GM12878 (cell line): ENCODE measurements around the gene TMC2. TPM values are rescaled to one million over a fixed set of nuclear protein-coding genes. Genes with fewer than 3 reads are reported as not detected.
A peak's percentile ranks its signal among the peaks of the same experiment; 100 is the strongest.

Experiments
- ATAC-seq: fragments of 200-7000 bp; cut with Tn5 transposase; 3 replicates; pipeline ENCODE4 v1.9.1; 2020; ENCODE audit warnings: mild to moderate bottlenecking, moderate library complexity
- BruUV-seq: library from RNA; stranded (reverse); fragments of 400-500 nt; replicated peaks from 2 replicates; lab custom pipeline; 2021; lab: Mats Ljungman, UMichigan
- CTCF ChIA-PET: fragments of 300-600 bp; sonication (Branson Sonifier 250); formaldehyde crosslinking; extraction: SDS; loops from one replicate; lab custom pipeline; 2021; ENCODE audit warnings: inconsistent platforms; lab: Yijun Ruan, JAX
- POLR2A ChIA-PET: fragments of 350-600 bp; formaldehyde crosslinking; extraction: SDS; loops from one replicate; lab custom pipeline; 2021; ENCODE audit warnings: inconsistent platforms; lab: Charles Lee
- RAD21 ChIA-PET: fragments of 300-600 bp; sonication (Branson Sonifier 250); formaldehyde crosslinking; loops from one replicate; lab custom pipeline; 2023; ENCODE audit warnings: antibody characterized with exemption; ENCODE audit not compliant: unreplicated experiment; lab: Charles Lee
- SMC1A ChIA-PET: fragments of 300-600 bp; sonication (Branson Sonifier 250); formaldehyde crosslinking; loops from one replicate; lab custom pipeline; 2023; ENCODE audit not compliant: unreplicated experiment, uncharacterized antibody; lab: Charles Lee
- DNase-seq: peaks from one replicate; pipeline ENCODE4 v3.0.0-alpha.2; 2011; ENCODE audit warnings: low read depth, low spot score
- FAIRE-seq: peaks from 3 replicates; lab custom pipeline; 2011; peaks lifted over from hg19 to GRCh38; lab: Jason Lieb, UNC
- H2AFZ ChIP-seq: 2 replicates; pipeline ENCODE4 v1.6.0; 2011; ENCODE audit warnings: low read depth, low read length, control low read depth; ENCODE audit not compliant: control insufficient read depth
- H3K27ac ChIP-seq: 2 replicates; pipeline ENCODE4 v1.5.1; 2011; ENCODE audit warnings: control low read depth; ENCODE audit not compliant: control insufficient read depth, insufficient read depth
- H3K27me3 ChIP-seq, 2 experiments: replicated peaks in 1 of 2; 2 replicates each; pipeline versions ENCODE4 v1.6.0 to v1.6.1; 2011; ENCODE audit warnings: low read length in 1 of 2; ENCODE audit not compliant: control insufficient read depth in 2 of 2, insufficient read depth in 2 of 2
- H3K36me3 ChIP-seq, 2 experiments: 2 replicates each; pipeline ENCODE4 v1.5.1; 2011; ENCODE audit warnings: low read length in 1 of 2; ENCODE audit not compliant: control insufficient read depth in 2 of 2, insufficient read depth in 2 of 2
- H3K4me1 ChIP-seq: 2 replicates; pipeline ENCODE4 v1.6.1; 2011; ENCODE audit warnings: mild to moderate bottlenecking, low read length, moderate library complexity, mixed read lengths; ENCODE audit not compliant: control insufficient read depth, insufficient read depth
- H3K4me2 ChIP-seq: 2 replicates; pipeline ENCODE4 v1.6.0; 2011; ENCODE audit warnings: control low read depth; ENCODE audit not compliant: control insufficient read depth, insufficient read depth
- H3K4me3 ChIP-seq: fragments of 200-600 bp; sonication (generic); 2 replicates; pipeline ENCODE4 v1.5.1; 2016
- H3K79me2 ChIP-seq: 2 replicates; pipeline ENCODE4 v1.6.0; 2011; ENCODE audit warnings: low read length; ENCODE audit not compliant: control insufficient read depth, insufficient read depth
- H3K9ac ChIP-seq: 2 replicates; pipeline ENCODE4 v1.8.0; 2011; ENCODE audit warnings: low read length, control low read depth, mixed read lengths; ENCODE audit not compliant: control insufficient read depth, insufficient read depth
- H3K9me3 ChIP-seq: replicated peaks from 3 replicates; pipeline ENCODE4 v1.5.1; 2011; ENCODE audit warnings: mild to moderate bottlenecking, low read length; ENCODE audit not compliant: control insufficient read depth, insufficient read depth
- H4K20me1 ChIP-seq: 2 replicates; pipeline ENCODE4 v1.6.0; 2011; ENCODE audit not compliant: control insufficient read depth, insufficient read depth
- ASH2L ChIP-seq: fragments of 300-600, 200-600 bp; sonication (generic); IDR thresholded peaks from 2 replicates; pipeline ENCODE4 v1.6.1; 2017; ENCODE audit warnings: low read depth, mild to moderate bottlenecking, borderline replicate concordance
- CBX5 ChIP-seq: sonication (generic); IDR thresholded peaks from 2 replicates; pipeline ENCODE4 v1.6.1; 2016; ENCODE audit warnings: low read depth, moderate library complexity, mild to moderate bottlenecking, inconsistent platforms
- CREB1 ChIP-seq: IDR thresholded peaks from 2 replicates; pipeline ENCODE4 v1.6.1; 2012; ENCODE audit warnings: low read depth, mild to moderate bottlenecking, inconsistent platforms
- FOXM1 ChIP-seq: IDR thresholded peaks from 2 replicates; pipeline ENCODE4 v1.6.1; 2012; ENCODE audit warnings: low read depth, mild to moderate bottlenecking, inconsistent platforms, low read length, moderate library complexity
- JUNB ChIP-seq: IDR thresholded peaks from 2 replicates; pipeline ENCODE4 v1.6.1; 2016; ENCODE audit warnings: antibody characterized with exemption, mild to moderate bottlenecking
- NFYA ChIP-seq: IDR thresholded peaks from 2 replicates; pipeline ENCODE4 v1.6.1; 2011; ENCODE audit warnings: low read depth, mild to moderate bottlenecking, low read length, improper control_type of control experiment, borderline replicate concordance
- RFX5 ChIP-seq: IDR thresholded peaks from 2 replicates; pipeline ENCODE4 v1.6.1; 2011; ENCODE audit warnings: low read depth, low read length, improper control_type of control experiment
- SMAD1 ChIP-seq: fragments of 450-650 bp; IDR thresholded peaks from 2 replicates; pipeline ENCODE4 v1.6.1; 2018; ENCODE audit warnings: mild to moderate bottlenecking, low read depth; ENCODE audit not compliant: partially characterized antibody
- ZNF217 ChIP-seq: fragments of 450-650 bp; IDR thresholded peaks from 2 replicates; pipeline ENCODE4 v1.6.1; 2017; ENCODE audit warnings: antibody characterized with exemption, mild to moderate bottlenecking
- ZNF274 ChIP-seq: IDR thresholded peaks from one replicate; pipeline ENCODE4 v1.8.0; 2011; ENCODE audit not compliant: insufficient read length, insufficient read depth
- WGBS: methylation state at CpG from one replicate; pipeline ENCODE4 v1.1.6; 2016; ENCODE audit warnings: low lambda C conversion rate; ENCODE audit not compliant: insufficient replicate concordance, insufficient coverage; ENCODE audit errors: missing lambda C conversion rate; 5-methylcytosine and 5-hydroxymethylcytosine counted together
- in situ Hi-C: fragments of 300-500 bp; cut with MboI; formaldehyde crosslinking; loops from 9 replicates; pipeline ENCODE4 v1.14.3; 2018; ENCODE audit warnings: mixed read lengths
- intact Hi-C: fragments of 100-400 bp; cut with micrococcal nuclease; formaldehyde crosslinking; loops from one replicate; pipeline ENCODE4 v1.14.2; 2022; ENCODE audit not compliant: unreplicated experiment
- polyA plus RNA-seq, 11 experiments: library from polyadenylated mRNA; depleted of rRNA in 4 of 11; unstranded in 6 of 11; stranded (reverse) in 5 of 11; fragments of >200 nt; fragmentation: Nextera tagmentation in 4 of 11; fragmentation: Illumina TruSeq in 1 of 11; extraction: Ambion mirVana in 4 of 11; extraction: Trizol in 1 of 11; gene quantifications; 1 replicate in 1 of 11; 2 replicates in 10 of 11; pipeline versions ENCODE4 v1.2.1 to v1.2.3, GENCODE V29; 2011 to 2016; ENCODE audit warnings: inconsistent platforms in 2 of 11, missing spikeins in 2 of 11, low read depth in 1 of 11
- total RNA-seq, 4 experiments: library from RNA; depleted of rRNA in 3 of 4; stranded (reverse); fragments of >200 nt in 3 of 4; fragmentation: Illumina TruSeq in 1 of 4; extraction: Trizol in 1 of 4; gene quantifications; 2 replicates each; pipeline versions ENCODE4 v1.2.1 to v1.2.3, GENCODE V29; 2013 to 2021
- TF ChIP-seq, protein P1 (sequence below): IDR thresholded peaks from 2 replicates; pipeline ENCODE4 v1.6.1; 2011; ENCODE audit warnings: low read depth, mild to moderate bottlenecking, low read length, moderate library complexity, borderline replicate concordance; ENCODE audit errors: extremely low read depth
- TF ChIP-seq, protein P2 (sequence below): fragments of 450-650 bp; IDR thresholded peaks from 2 replicates; pipeline ENCODE4 v1.6.1; 2017; ENCODE audit warnings: mild to moderate bottlenecking, low read depth, inconsistent platforms; ENCODE audit not compliant: poor library complexity, severe bottlenecking
- TF ChIP-seq, protein P3 (sequence below): fragments of 450-650 bp; formaldehyde crosslinking; IDR thresholded peaks from 2 replicates; pipeline ENCODE4 v1.5.0; 2022; ENCODE audit warnings: mild to moderate bottlenecking, missing genetic modification characterization
- TF ChIP-seq, protein P4 (sequence below): fragments of 450-650 bp; conservative IDR thresholded peaks from 2 replicates; pipeline ENCODE4 v1.6.1; 2017; ENCODE audit warnings: mild to moderate bottlenecking, moderate library complexity

Gene TMC2
- total and polyA plus RNA-seq, 10 of the 15 experiments (the other 5 are each of a cell fraction or from before 2014, with no cell fraction given): 0.08 TPM; not detected in 9

DNA sequence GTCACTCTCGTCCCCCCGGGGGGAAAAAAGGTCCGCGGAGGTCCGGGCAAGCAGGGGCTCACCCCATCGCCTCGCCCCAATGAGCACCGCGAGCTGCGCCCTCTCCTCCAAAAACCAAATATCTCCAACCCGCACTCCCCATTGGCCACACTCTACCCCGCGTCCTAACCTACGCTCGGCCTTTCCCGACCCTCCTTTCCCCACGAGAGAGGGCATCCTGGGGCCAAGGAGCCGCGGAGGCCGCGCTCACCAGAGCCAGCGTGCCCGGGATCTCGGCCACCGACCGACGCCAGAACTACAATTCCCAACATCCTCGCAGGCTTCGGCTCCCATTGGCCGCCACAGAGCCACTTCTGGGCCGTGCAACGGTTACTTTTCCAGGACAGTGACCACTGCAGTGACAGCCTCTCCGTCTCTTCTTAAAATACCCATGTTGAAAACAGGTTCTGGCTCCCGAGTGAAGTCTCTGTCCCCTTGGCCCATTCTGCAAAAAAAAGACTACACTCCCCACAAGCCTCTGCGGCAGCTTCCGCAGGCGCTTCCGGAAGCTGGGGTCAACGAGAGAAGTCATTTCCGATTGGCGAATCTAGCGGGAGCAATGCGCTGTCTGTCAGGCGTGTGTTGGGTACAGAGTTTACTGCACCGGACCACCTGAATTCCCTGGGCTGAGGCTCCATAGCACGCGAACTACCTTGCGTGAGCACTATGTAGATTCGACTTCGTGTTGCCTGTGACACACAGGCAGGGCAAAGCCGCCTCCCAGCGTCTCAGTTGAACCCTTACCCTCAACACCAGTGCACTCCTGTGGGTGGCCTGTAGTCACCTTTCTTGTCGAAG lies 27.5 kb upstream of the TMC2 start, which contains the start of gene ZNF343:
Gene ZNF343, minus strand, starts transcription at position 285 of the 837 bp plus-strand sequence. CDS start 15,020 bp downstream, outside the sequence.
- DNase-seq: peak; percentile 58
- H2AFZ ChIP-seq: peak within 1 kb of the TSS; percentile 96
- 3% methylated on average over 53 of the region's 53 CpGs for WGBS
- H3K36me3 ChIP-seq: no peaks in the 10 kb centered on the region
- ChIA-PET CTCF (interaction anchor here (1.0 to 4.4 kb wide), 2 partner anchors 13 to 38 kb away, joined by 3 to 86 read pairs; partner anchors contain the start of gene SNRPB), SMC1A (interaction anchor here (1.0 to 3.2 kb wide), 4 partner anchors 11 to 39 kb away, joined by 3 to 11 read pairs (median 6); partner anchors contain the start of gene SNRPB), RAD21 (interaction anchor here (1.1 kb wide), 1 partner anchor 138 kb away, joined by 3 read pairs; no protein-coding TSS in a partner anchor), POLR2A (interaction anchor here (0.5 to 1.6 kb wide), 3 partner anchors 14 to 39 kb away, joined by 6 to 12 read pairs (median 6); partner anchors contain the start of gene SNRPB)
- no peaks in the 10 kb centered on the region for H3K9me3 ChIP-seq
- FAIRE-seq: peak; percentile 89
- 0 out of 4 replicates have a peak, but pooled peaks cover 0 to 1% of the 10 kb centered on the region in 2 experiments for H3K27me3 ChIP-seq
- intact Hi-C loops: loop anchor here (5.0 kb wide), 1 partner anchor 37 kb away; the partner anchor contains the start of gene SNRPB
- peak within 1 kb of the TSS; percentile 86 for H3K4me3 ChIP-seq
- no TSS peak for BruUV-seq
- H3K9ac ChIP-seq: peak within 1 kb of the TSS; percentile 92
- H3K4me1 ChIP-seq: peaks cover 6% of the 10 kb centered on the region; the same call in 1 of the 2 replicates
- peak within 1 kb of the TSS; percentile 88 for H3K4me2 ChIP-seq
- no peaks in the 10 kb centered on the region for H4K20me1 ChIP-seq
- ATAC-seq: peak; percentile 97
- H3K27ac ChIP-seq: peak within 1 kb of the TSS; percentile 79
- peaks cover 16% of the 10 kb centered on the region for H3K79me2 ChIP-seq
- in situ Hi-C loops: no loop called here
- TF ChIP-seq, protein P1, sequence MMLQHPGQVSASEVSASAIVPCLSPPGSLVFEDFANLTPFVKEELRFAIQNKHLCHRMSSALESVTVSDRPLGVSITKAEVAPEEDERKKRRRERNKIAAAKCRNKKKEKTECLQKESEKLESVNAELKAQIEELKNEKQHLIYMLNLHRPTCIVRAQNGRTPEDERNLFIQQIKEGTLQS: no peak
- TF ChIP-seq CBX5: no peak
- TF ChIP-seq ZNF274: no peak
- TF ChIP-seq, protein P2, sequence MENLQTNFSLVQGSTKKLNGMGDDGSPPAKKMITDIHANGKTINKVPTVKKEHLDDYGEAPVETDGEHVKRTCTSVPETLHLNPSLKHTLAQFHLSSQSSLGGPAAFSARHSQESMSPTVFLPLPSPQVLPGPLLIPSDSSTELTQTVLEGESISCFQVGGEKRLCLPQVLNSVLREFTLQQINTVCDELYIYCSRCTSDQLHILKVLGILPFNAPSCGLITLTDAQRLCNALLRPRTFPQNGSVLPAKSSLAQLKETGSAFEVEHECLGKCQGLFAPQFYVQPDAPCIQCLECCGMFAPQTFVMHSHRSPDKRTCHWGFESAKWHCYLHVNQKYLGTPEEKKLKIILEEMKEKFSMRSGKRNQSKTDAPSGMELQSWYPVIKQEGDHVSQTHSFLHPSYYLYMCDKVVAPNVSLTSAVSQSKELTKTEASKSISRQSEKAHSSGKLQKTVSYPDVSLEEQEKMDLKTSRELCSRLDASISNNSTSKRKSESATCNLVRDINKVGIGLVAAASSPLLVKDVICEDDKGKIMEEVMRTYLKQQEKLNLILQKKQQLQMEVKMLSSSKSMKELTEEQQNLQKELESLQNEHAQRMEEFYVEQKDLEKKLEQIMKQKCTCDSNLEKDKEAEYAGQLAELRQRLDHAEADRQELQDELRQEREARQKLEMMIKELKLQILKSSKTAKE: no peak
- TF ChIP-seq, protein P3, sequence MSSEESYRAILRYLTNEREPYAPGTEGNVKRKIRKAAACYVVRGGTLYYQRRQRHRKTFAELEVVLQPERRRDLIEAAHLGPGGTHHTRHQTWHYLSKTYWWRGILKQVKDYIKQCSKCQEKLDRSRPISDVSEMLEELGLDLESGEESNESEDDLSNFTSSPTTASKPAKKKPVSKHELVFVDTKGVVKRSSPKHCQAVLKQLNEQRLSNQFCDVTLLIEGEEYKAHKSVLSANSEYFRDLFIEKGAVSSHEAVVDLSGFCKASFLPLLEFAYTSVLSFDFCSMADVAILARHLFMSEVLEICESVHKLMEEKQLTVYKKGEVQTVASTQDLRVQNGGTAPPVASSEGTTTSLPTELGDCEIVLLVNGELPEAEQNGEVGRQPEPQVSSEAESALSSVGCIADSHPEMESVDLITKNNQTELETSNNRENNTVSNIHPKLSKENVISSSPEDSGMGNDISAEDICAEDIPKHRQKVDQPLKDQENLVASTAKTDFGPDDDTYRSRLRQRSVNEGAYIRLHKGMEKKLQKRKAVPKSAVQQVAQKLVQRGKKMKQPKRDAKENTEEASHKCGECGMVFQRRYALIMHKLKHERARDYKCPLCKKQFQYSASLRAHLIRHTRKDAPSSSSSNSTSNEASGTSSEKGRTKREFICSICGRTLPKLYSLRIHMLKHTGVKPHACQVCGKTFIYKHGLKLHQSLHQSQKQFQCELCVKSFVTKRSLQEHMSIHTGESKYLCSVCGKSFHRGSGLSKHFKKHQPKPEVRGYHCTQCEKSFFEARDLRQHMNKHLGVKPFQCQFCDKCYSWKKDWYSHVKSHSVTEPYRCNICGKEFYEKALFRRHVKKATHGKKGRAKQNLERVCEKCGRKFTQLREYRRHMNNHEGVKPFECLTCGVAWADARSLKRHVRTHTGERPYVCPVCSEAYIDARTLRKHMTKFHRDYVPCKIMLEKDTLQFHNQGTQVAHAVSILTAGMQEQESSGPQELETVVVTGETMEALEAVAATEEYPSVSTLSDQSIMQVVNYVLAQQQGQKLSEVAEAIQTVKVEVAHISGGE (CRISPR knock-in tag): no peak
- no peak for TF ChIP-seq NFYA
- no peak for TF ChIP-seq JUNB
- TF ChIP-seq ASH2L: no peak
- no peak for TF ChIP-seq FOXM1
- TF ChIP-seq, protein P4, sequence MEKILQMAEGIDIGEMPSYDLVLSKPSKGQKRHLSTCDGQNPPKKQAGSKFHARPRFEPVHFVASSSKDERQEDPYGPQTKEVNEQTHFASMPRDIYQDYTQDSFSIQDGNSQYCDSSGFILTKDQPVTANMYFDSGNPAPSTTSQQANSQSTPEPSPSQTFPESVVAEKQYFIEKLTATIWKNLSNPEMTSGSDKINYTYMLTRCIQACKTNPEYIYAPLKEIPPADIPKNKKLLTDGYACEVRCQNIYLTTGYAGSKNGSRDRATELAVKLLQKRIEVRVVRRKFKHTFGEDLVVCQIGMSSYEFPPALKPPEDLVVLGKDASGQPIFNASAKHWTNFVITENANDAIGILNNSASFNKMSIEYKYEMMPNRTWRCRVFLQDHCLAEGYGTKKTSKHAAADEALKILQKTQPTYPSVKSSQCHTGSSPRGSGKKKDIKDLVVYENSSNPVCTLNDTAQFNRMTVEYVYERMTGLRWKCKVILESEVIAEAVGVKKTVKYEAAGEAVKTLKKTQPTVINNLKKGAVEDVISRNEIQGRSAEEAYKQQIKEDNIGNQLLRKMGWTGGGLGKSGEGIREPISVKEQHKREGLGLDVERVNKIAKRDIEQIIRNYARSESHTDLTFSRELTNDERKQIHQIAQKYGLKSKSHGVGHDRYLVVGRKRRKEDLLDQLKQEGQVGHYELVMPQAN: peak; percentile 47; the same call in 1 of the 2 replicates
- no peak for TF ChIP-seq RFX5
- peak; percentile 72 for TF ChIP-seq CREB1
- no peak for TF ChIP-seq ZNF217
- TF ChIP-seq SMAD1: no peak
